K562 (cell line): ENCODE measurements around the gene CD82. TPM values are rescaled to one million over a fixed set of nuclear protein-coding genes. Genes with fewer than 3 reads are reported as not detected.
A peak's percentile ranks its signal among the peaks of the same experiment; 100 is the strongest.

Experiments used
- ATF1 ChIP-seq, 2 experiments: fragments of 450-650 bp in 1 of 2; IDR thresholded peaks; 2 replicates each; pipeline ENCODE4 v1.6.1; 2016; ENCODE audit warnings: missing compliant biosample characterization in 1 of 2, missing genetic modification characterization in 1 of 2
- CBX8 ChIP-seq: fragments of 200-600 bp; sonication (generic); IDR thresholded peaks from 2 replicates; pipeline ENCODE4 v1.6.1; 2012; ENCODE audit warnings: borderline replicate concordance, mixed run types, low read depth, mild to moderate bottlenecking, moderate library complexity, mixed read lengths, low read length, control low read depth, inconsistent platforms; ENCODE audit not compliant: poor library complexity, severe bottlenecking; ENCODE audit errors: extremely low read depth
- ETS2 ChIP-seq: IDR thresholded peaks from 2 replicates; pipeline ENCODE4 v1.6.1; 2016; ENCODE audit warnings: borderline replicate concordance, missing genetic modification characterization, mild to moderate bottlenecking, moderate library complexity, missing compliant biosample characterization; ENCODE audit not compliant: poor library complexity, severe bottlenecking
- ETV1 ChIP-seq: fragments of 450-650 bp; conservative IDR thresholded peaks from 2 replicates; pipeline ENCODE4 v1.6.1; 2016; ENCODE audit warnings: missing genetic modification characterization, control low read depth, low read depth, missing compliant biosample characterization
- FIP1L1 ChIP-seq: fragments of 200-400 bp; formaldehyde crosslinking; IDR thresholded peaks from 2 replicates; pipeline ENCODE4 v1.6.1; 2018; ENCODE audit warnings: mild to moderate bottlenecking, low read depth, low read length; ENCODE audit not compliant: poor library complexity, severe bottlenecking
- MTA2 ChIP-seq: fragments of 450-650 bp; IDR thresholded peaks from 2 replicates; pipeline ENCODE4 v1.6.1; 2016; ENCODE audit warnings: low read depth
- NRF1 ChIP-seq, 2 experiments: fragments of 450-650 bp; IDR thresholded peaks in 1 of 2; conservative IDR thresholded peaks in 1 of 2; 2 replicates each; pipeline ENCODE4 v1.6.1; 2014; ENCODE audit warnings: mild to moderate bottlenecking in 2 of 2
- POLR3A ChIP-seq: IDR thresholded peaks from 2 replicates; pipeline ENCODE4 v1.6.1; 2011; ENCODE audit warnings: borderline replicate concordance, mild to moderate bottlenecking, moderate library complexity; ENCODE audit not compliant: insufficient read length, insufficient read depth; ENCODE audit errors: extremely low read depth
- SMAD1 ChIP-seq: fragments of 150-350 bp; IDR thresholded peaks from 2 replicates; pipeline ENCODE4 v1.6.1; 2014; ENCODE audit warnings: low read length, low read depth; ENCODE audit not compliant: partially characterized antibody
- SREBF1 ChIP-seq: fragments of 150-350 bp; IDR thresholded peaks from 2 replicates; pipeline ENCODE4 v1.6.1; 2014; ENCODE audit warnings: antibody characterized with exemption, low read depth, low read length, borderline replicate concordance
- THRAP3 ChIP-seq: fragments of 450-650 bp; IDR thresholded peaks from 2 replicates; pipeline ENCODE4 v1.6.1; 2016; ENCODE audit warnings: mild to moderate bottlenecking, inconsistent platforms, borderline replicate concordance
- TRIM24 ChIP-seq, 2 experiments: fragments of 450-650 bp; IDR thresholded peaks; 2 replicates each; pipeline ENCODE4 v1.6.1; 2016
- TSC22D4 ChIP-seq: fragments of 450-650 bp; IDR thresholded peaks from 2 replicates; pipeline ENCODE4 v1.6.1; 2016; ENCODE audit warnings: missing genetic modification characterization, missing biosample characterization, control low read depth
- U2AF1 ChIP-seq: fragments of 200-400 bp; formaldehyde crosslinking; optimal IDR thresholded peaks from 2 replicates; pipeline ENCODE3; 2017; ENCODE audit warnings: mild to moderate bottlenecking, low read depth, low read length, moderate library complexity
- ZKSCAN8 ChIP-seq: fragments of 200-800 bp; sonication (Bioruptor generic); IDR thresholded peaks from 2 replicates; pipeline ENCODE4 v1.6.1; 2016; ENCODE audit warnings: missing genetic modification characterization, missing compliant biosample characterization
- ZNF695 ChIP-seq: fragments of 450-650 bp; formaldehyde crosslinking; IDR thresholded peaks from 2 replicates; pipeline ENCODE4 v1.4.0; 2020; ENCODE audit warnings: mild to moderate bottlenecking, moderate library complexity
- ZNF766 ChIP-seq: fragments of 200-800 bp; sonication (Bioruptor generic); conservative IDR thresholded peaks from 2 replicates; pipeline ENCODE4 v1.6.1; 2016; ENCODE audit warnings: missing genetic modification characterization, missing compliant biosample characterization
- polyA plus RNA-seq, 8 experiments: library from polyadenylated mRNA; depleted of rRNA in 4 of 8; stranded (reverse) in 5 of 8; unstranded in 3 of 8; fragments of >200 nt; fragmentation: Nextera tagmentation in 2 of 8; fragmentation: Illumina TruSeq in 1 of 8; extraction: Ambion mirVana in 2 of 8; extraction: Trizol in 1 of 8; gene quantifications; 2 replicates each; pipeline versions ENCODE4 v1.2.1 to v1.2.3, GENCODE V29; 2011 to 2014; ENCODE audit warnings: inconsistent platforms in 1 of 8, missing spikeins in 1 of 8
- total RNA-seq, 7 experiments: library from RNA; depleted of rRNA in 6 of 7; stranded (reverse); fragments of >200 nt in 6 of 7; fragmentation: Illumina TruSeq in 2 of 7; extraction: Trizol in 2 of 7; gene quantifications; 2 replicates each; pipeline versions ENCODE4 v1.2.1 to v1.2.3, GENCODE V29; 2011 to 2021; ENCODE audit warnings: low replicate concordance in 1 of 7
- TF ChIP-seq, protein P1 (sequence below): fragments of 450-650 bp; IDR thresholded peaks from 2 replicates; pipeline ENCODE4 v1.6.1; 2016; ENCODE audit warnings: low read depth
- TF ChIP-seq, protein P2 (sequence below), 3 experiments: fragments of 200-800 bp in 1 of 3; sonication (Bioruptor generic) in 1 of 3; sonication (generic) in 1 of 3; formaldehyde crosslinking in 1 of 3; IDR thresholded peaks; 2 replicates each; pipeline versions ENCODE4 v1.6.1 to v1.8.0; 2016 to 2022; ENCODE audit warnings: mild to moderate bottlenecking in 2 of 3, missing compliant biosample characterization in 2 of 3, missing genetic modification characterization in 2 of 3, missing genetic modification reagents in 1 of 3

CD82 gene
- total and polyA plus RNA-seq, 9 of the 15 experiments (the other 6 are each of a cell fraction or from before 2014, with no cell fraction given) = 0.27 to 9.4 (median 3.0) TPM

- no peak for TF ChIP-seq POLR3A
- TF ChIP-seq SREBF1 = no peak
- TF ChIP-seq THRAP3 = no peak
- no peak for TF ChIP-seq U2AF1
- TF ChIP-seq ZKSCAN8 (CRISPR knock-in tag) = no peak
- TF ChIP-seq ZNF695 (CRISPR knock-in tag) = no peak
- TF ChIP-seq NRF1 (conservative IDR thresholded peaks at IDR 0.05 in 1 of 2, IDR thresholded peaks at IDR 0.05 in 1 of 2) = no peak
- TF ChIP-seq ZNF766 (CRISPR knock-in tag) = no peak
- TF ChIP-seq TSC22D4 = no peak
- TF ChIP-seq, protein P1, sequence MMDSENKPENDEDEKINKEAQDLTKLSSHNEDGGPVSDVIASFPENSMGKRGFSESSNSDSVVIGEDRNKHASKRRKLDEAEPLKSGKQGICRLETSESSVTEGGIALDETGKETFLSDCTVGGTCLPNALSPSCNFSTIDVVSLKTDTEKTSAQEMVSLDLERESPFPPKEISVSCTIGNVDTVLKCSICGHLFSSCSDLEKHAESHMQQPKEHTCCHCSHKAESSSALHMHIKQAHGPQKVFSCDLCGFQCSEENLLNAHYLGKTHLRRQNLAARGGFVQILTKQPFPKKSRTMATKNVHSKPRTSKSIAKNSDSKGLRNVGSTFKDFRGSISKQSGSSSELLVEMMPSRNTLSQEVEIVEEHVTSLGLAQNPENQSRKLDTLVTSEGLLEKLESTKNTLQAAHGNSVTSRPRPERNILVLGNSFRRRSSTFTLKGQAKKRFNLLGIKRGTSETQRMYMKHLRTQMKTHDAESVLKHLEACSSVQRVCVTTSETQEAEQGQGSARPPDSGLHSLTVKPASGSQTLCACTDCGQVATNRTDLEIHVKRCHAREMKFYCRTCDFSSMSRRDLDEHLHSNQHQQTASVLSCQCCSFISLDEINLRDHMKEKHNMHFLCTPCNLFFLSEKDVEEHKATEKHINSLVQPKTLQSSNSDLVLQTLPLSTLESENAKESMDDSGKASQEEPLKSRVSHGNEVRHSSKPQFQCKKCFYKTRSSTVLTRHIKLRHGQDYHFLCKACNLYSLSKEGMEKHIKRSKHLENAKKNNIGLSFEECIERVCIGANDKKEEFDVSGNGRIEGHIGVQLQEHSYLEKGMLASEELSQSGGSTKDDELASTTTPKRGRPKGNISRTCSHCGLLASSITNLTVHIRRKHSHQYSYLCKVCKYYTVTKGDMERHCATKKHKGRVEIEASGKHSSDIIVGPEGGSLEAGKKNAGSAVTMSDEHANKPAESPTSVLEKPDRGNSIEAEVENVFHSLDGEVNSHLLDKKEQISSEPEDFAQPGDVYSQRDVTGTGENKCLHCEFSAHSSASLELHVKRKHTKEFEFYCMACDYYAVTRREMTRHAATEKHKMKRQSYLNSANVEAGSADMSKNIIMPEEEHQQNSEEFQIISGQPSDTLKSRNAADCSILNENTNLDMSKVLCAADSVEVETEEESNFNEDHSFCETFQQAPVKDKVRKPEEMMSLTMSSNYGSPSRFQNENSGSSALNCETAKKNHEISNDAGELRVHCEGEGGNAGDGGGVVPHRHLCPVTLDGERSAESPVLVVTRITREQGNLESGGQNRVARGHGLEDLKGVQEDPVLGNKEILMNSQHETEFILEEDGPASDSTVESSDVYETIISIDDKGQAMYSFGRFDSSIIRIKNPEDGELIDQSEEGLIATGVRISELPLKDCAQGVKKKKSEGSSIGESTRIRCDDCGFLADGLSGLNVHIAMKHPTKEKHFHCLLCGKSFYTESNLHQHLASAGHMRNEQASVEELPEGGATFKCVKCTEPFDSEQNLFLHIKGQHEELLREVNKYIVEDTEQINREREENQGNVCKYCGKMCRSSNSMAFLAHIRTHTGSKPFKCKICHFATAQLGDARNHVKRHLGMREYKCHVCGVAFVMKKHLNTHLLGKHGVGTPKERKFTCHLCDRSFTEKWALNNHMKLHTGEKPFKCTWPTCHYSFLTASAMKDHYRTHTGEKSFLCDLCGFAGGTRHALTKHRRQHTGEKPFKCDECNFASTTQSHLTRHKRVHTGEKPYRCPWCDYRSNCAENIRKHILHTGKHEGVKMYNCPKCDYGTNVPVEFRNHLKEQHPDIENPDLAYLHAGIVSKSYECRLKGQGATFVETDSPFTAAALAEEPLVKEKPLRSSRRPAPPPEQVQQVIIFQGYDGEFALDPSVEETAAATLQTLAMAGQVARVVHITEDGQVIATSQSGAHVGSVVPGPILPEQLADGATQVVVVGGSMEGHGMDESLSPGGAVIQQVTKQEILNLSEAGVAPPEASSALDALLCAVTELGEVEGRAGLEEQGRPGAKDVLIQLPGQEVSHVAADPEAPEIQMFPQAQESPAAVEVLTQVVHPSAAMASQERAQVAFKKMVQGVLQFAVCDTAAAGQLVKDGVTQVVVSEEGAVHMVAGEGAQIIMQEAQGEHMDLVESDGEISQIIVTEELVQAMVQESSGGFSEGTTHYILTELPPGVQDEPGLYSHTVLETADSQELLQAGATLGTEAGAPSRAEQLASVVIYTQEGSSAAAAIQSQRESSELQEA = no peak
- TF ChIP-seq ATF1 (CRISPR knock-in tag; IDR thresholded peaks at IDR 0.05) = no peak
- no peak; the same call in 1 of the 2 replicates for TF ChIP-seq ATF1 (tag; IDR thresholded peaks at IDR 0.05)
- 0 out of 2 replicates have a peak, but pooled peaks have one; percentile 22 for TF ChIP-seq ETV1 (tag)
- no peak for TF ChIP-seq ETS2
- TF ChIP-seq, protein P2, sequence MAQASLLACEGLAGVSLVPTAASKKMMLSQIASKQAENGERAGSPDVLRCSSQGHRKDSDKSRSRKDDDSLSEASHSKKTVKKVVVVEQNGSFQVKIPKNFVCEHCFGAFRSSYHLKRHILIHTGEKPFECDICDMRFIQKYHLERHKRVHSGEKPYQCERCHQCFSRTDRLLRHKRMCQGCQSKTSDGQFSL (CRISPR knock-in tag; IDR thresholded peaks at IDR 0.05) = no peak
- TF ChIP-seq, protein P2 (tag; IDR thresholded peaks at IDR 0.05) = no peak
- no peak for TF ChIP-seq SMAD1
- TF ChIP-seq TRIM24 (IDR thresholded peaks at IDR 0.05) = no peak
- no peak for TF ChIP-seq MTA2
- TF ChIP-seq FIP1L1 = no peak
- TF ChIP-seq CBX8 = no peak
These were observed 723 bp upstream of the CD82 start (continued) for GRCh38 chr11:44564670-44565210.
